Endodermal cell (in vitro differentiated cells): ENCODE data around the gene ZRANB2. TPM values are rescaled to one million over a fixed set of nuclear protein-coding genes. Genes with fewer than 3 reads are reported as not detected.

ENCODE experiments used
- DNase-seq: peaks from one replicate; pipeline ENCODE4 v3.0.0-alpha.2; 2017
- H3K27ac ChIP-seq: 2 replicates; pipeline ENCODE4 v1.5.1; 2013; ENCODE audit warnings: mild to moderate bottlenecking, low read depth, low read length, moderate library complexity
- H3K27me3 ChIP-seq: 2 replicates; pipeline ENCODE4 v1.6.1; 2013; ENCODE audit warnings: mild to moderate bottlenecking, low read length, moderate library complexity; ENCODE audit not compliant: insufficient read depth, control insufficient read depth, poor library complexity, severe bottlenecking
- H3K36me3 ChIP-seq: 2 replicates; pipeline ENCODE4 v1.7.0; 2013; ENCODE audit warnings: mild to moderate bottlenecking, low read length, moderate library complexity; ENCODE audit not compliant: control insufficient read depth, insufficient read depth
- H3K4me1 ChIP-seq: one replicate; pipeline ENCODE4 v1.7.0; 2013; ENCODE audit warnings: low read length; ENCODE audit not compliant: control insufficient read depth, insufficient read depth
- H3K4me3 ChIP-seq: 2 replicates; pipeline ENCODE4 v1.5.1; 2013; ENCODE audit warnings: mild to moderate bottlenecking, low read length, moderate library complexity
- H3K9ac ChIP-seq: 2 replicates; pipeline ENCODE4 v1.6.1; 2013; ENCODE audit warnings: mild to moderate bottlenecking, low read length, moderate library complexity; ENCODE audit not compliant: poor library complexity, severe bottlenecking; ENCODE audit errors: extremely low read depth
- H3K9me3 ChIP-seq: 2 replicates; pipeline ENCODE4 v1.6.1; 2013; ENCODE audit warnings: mild to moderate bottlenecking, low read length, moderate library complexity; ENCODE audit not compliant: control insufficient read depth
- H3K27ac Mint-ChIP-seq: 2 replicates; pipeline ENCODE4 v1.8.0; 2020; ENCODE audit warnings: mixed read lengths
- H3K27me3 Mint-ChIP-seq: 2 replicates; pipeline ENCODE4 v1.8.0; 2021; ENCODE audit warnings: mild to moderate bottlenecking, mixed read lengths; ENCODE audit not compliant: insufficient read depth
- H3K36me3 Mint-ChIP-seq: 2 replicates; pipeline ENCODE4 v1.8.0; 2020; ENCODE audit warnings: low read depth, mixed read lengths
- H3K4me1 Mint-ChIP-seq: 2 replicates; pipeline ENCODE4 v1.8.0; 2020; ENCODE audit warnings: mixed read lengths
- H3K4me3 Mint-ChIP-seq: 2 replicates; pipeline ENCODE4 v1.8.0; 2020; ENCODE audit warnings: mild to moderate bottlenecking, moderate library complexity, mixed read lengths
- H3K9me3 Mint-ChIP-seq: 2 replicates; pipeline ENCODE4 v1.8.0; 2020; ENCODE audit warnings: mild to moderate bottlenecking, mixed read lengths
- WGBS, 2 experiments: methylation state at CpG; one replicate each; pipeline versions ENCODE4 v1.1.5 to v1.1.7; 2013; ENCODE audit warnings: missing lambda C conversion rate in 2 of 2, mixed read lengths in 1 of 2; ENCODE audit not compliant: insufficient coverage in 1 of 2, insufficient read length in 1 of 2; 5-methylcytosine and 5-hydroxymethylcytosine counted together
- total RNA-seq, 2 donors: library from RNA; stranded (reverse); fragmentation: NEBNext Ultra II Directional in 1 of 2; extraction: Animal tissue kit (Norgen Biotek cat#: 25700) in 1 of 2; gene quantifications; 2 replicates in 1 of 2; 3 replicates in 1 of 2; pipeline ENCODE4 v1.2.1, GENCODE V29; 2021
- TF ChIP-seq, protein P1 (sequence below): fragments of 200-600 bp; sonication (generic); conservative IDR thresholded peaks from 2 replicates; pipeline ENCODE4 v1.5.0; 2021; ENCODE audit warnings: antibody characterized with exemption, mild to moderate bottlenecking

ZRANB2 gene
- total RNA-seq, 2 donors from 2014 or later, result 82.4 to 94.0 TPM

DNA sequence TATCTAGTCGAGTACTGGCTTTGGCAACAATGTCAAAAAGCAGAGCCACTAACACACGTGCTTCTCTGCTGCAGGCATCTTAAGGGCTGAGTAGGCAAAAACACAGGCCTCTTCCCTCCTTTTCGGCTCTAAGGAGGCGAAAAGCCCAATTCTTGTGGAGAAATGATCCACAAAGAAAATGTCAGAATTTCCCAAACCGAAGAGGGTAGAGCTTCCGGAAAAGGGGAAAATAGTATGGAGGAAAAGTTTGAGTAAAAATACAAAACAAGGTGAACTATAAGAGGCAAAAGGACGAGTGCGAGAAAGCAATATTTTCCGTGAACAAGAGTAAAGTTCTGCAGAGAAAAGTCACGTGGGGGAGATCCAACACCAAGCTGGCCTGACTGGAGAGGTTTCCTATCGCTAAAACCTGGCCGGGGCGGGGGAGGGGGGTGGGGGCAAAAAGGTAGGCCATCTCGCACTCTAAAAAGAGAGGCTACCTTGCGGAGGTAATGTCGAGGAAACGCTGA lies 551 bp downstream of the ZRANB2 start:
- H3K4me1 Mint-ChIP-seq, result peaks cover 16% of the 10 kb centered on the region

GRCh38 chr1:71074681-71075080 lies 6.2 kb downstream of the ZRANB2 start:
- H3K4me1 Mint-ChIP-seq, result peaks cover 21% of the 10 kb centered on the region
- no peaks in the 10 kb centered on the region for H3K9me3 Mint-ChIP-seq
- peaks cover 9% of the 10 kb centered on the region for H3K4me1 ChIP-seq
- WGBS, 2 experiments, result 92% methylated on average over 1 of the region's 1 CpG; no CpG with 5 or more reads in 1 of the 2 experiments
- H3K27me3 Mint-ChIP-seq, result no peaks in the 10 kb centered on the region
- H3K4me3 ChIP-seq, result no peak overlapping the region
- H3K27ac ChIP-seq, result no peak overlapping the region
- no peak overlapping the region for H3K9ac ChIP-seq
- H3K27me3 ChIP-seq, result no peaks in the 10 kb centered on the region
- H3K9me3 ChIP-seq, result no peaks in the 10 kb centered on the region
- no peak overlapping the region for H3K4me3 Mint-ChIP-seq
- no peak overlapping the region for H3K27ac Mint-ChIP-seq
- H3K36me3 ChIP-seq, result peaks cover 83% of the 10 kb centered on the region
- peaks cover 65% of the 10 kb centered on the region for H3K36me3 Mint-ChIP-seq
- TF ChIP-seq, protein P1, sequence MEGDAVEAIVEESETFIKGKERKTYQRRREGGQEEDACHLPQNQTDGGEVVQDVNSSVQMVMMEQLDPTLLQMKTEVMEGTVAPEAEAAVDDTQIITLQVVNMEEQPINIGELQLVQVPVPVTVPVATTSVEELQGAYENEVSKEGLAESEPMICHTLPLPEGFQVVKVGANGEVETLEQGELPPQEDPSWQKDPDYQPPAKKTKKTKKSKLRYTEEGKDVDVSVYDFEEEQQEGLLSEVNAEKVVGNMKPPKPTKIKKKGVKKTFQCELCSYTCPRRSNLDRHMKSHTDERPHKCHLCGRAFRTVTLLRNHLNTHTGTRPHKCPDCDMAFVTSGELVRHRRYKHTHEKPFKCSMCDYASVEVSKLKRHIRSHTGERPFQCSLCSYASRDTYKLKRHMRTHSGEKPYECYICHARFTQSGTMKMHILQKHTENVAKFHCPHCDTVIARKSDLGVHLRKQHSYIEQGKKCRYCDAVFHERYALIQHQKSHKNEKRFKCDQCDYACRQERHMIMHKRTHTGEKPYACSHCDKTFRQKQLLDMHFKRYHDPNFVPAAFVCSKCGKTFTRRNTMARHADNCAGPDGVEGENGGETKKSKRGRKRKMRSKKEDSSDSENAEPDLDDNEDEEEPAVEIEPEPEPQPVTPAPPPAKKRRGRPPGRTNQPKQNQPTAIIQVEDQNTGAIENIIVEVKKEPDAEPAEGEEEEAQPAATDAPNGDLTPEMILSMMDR, result no peak
- no peak for DNase-seq

More for the DNA sequence above, 551 bp downstream of the ZRANB2 start:
- peak overlapping the region; percentile 96 for H3K27ac ChIP-seq
- peak overlapping the region; percentile 96 for H3K9ac ChIP-seq
- 0% methylated on average over 12 to 17 of the region's 17 CpGs for WGBS, 2 experiments
- no peak for DNase-seq
- peaks cover 5% of the 10 kb centered on the region for H3K9me3 ChIP-seq
- H3K9me3 Mint-ChIP-seq, result peaks cover 6% of the 10 kb centered on the region
- peaks cover 8% of the 10 kb centered on the region for H3K4me1 ChIP-seq
- peak overlapping the region; percentile 100 for H3K27ac Mint-ChIP-seq
- H3K36me3 Mint-ChIP-seq, result peaks cover 27% of the 10 kb centered on the region
- H3K27me3 ChIP-seq, result peaks cover 25% of the 10 kb centered on the region
- peaks cover 32% of the 10 kb centered on the region for H3K36me3 ChIP-seq
- peak overlapping the region; percentile 96 for H3K4me3 ChIP-seq
- peak overlapping the region; percentile 96 for H3K4me3 Mint-ChIP-seq
- TF ChIP-seq, protein P1, result no peak
- H3K27me3 Mint-ChIP-seq, result peaks cover 25% of the 10 kb centered on the region

DNA sequence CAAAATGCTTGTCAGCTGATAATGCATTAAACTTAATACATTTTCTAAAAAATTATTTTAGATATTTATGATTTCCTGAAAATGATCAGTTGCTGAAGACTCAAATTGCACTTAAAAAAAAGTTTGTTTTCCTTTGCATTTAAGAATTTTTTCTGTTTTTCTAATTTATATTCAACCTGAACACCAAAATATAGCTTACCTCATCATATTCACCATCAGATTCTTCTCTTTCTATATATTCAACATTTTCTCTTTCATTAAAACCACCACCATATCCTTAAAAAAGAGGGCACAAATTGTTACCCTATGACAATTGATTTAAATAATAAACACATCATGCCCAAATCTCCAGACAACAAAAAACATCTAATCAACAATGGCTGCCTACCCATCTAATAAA lies 8.6 kb downstream of the ZRANB2 start:
- Mint-ChIP-seq H3K36me3 (peaks cover 64% of the 10 kb centered on the region), H3K4me3 (no peak overlapping the region), H3K4me1 (peaks cover 14% of the 10 kb centered on the region), H3K27ac (no peak overlapping the region), H3K27me3 (no peaks in the 10 kb centered on the region), H3K9me3 (no peaks in the 10 kb centered on the region)
- peaks cover 6% of the 10 kb centered on the region for H3K4me1 ChIP-seq
- no peaks in the 10 kb centered on the region for H3K27me3 ChIP-seq
- TF ChIP-seq, protein P1, result no peak
- H3K9ac ChIP-seq, result no peak overlapping the region
- DNase-seq, result no peak
- no peaks in the 10 kb centered on the region for H3K9me3 ChIP-seq
- H3K4me3 ChIP-seq, result no peak overlapping the region
- peaks cover 94% of the 10 kb centered on the region for H3K36me3 ChIP-seq
- no peak overlapping the region for H3K27ac ChIP-seq
